Large intestine (tissue), 3 donors: ENCODE results near the gene VWDE. TPM values are rescaled to one million over a fixed set of nuclear protein-coding genes. Genes with fewer than 3 reads are reported as not detected.
"Not testable (repeated sequence)": the region's sequence is repeated elsewhere in the genome, so short reads cannot be mapped to it uniquely, and the experiment has no call there.

Experiments used
- DNase-seq, 2 donors: peaks; one replicate each; pipeline versions ENCODE4 v3.0.0 to v3.0.0-alpha.2; 2013
- H3K27ac ChIP-seq: one replicate; pipeline ENCODE4 v1.5.1; 2013; ENCODE audit warnings: low read length
- H3K27me3 ChIP-seq: 2 replicates; pipeline ENCODE4 v1.6.1; 2013; ENCODE audit warnings: low read length; ENCODE audit not compliant: control insufficient read depth, insufficient read depth
- H3K36me3 ChIP-seq: 2 replicates; pipeline ENCODE4 v1.6.1; 2013; ENCODE audit warnings: low read length; ENCODE audit not compliant: control insufficient read depth, insufficient read depth
- H3K4me1 ChIP-seq: one replicate; pipeline ENCODE4 v1.6.1; 2013; ENCODE audit warnings: low read length; ENCODE audit not compliant: control insufficient read depth, insufficient read depth
- H3K4me3 ChIP-seq: one replicate; pipeline ENCODE4 v1.5.1; 2013; ENCODE audit warnings: low read length
- H3K9me3 ChIP-seq: one replicate; pipeline ENCODE4 v1.6.1; 2013; ENCODE audit warnings: mild to moderate bottlenecking, low read depth, low read length, moderate library complexity; ENCODE audit not compliant: control insufficient read depth
- WGBS: methylation state at CpG from one replicate; pipeline ENCODE4 v1.1.5; 2013; ENCODE audit warnings: low lambda C conversion rate; ENCODE audit not compliant: insufficient coverage; 5-methylcytosine and 5-hydroxymethylcytosine counted together
- polyA plus RNA-seq: library from polyadenylated mRNA; unstranded; fragments of 120-200 nt; gene quantifications from one replicate; pipeline ENCODE4 v1.2.1, GENCODE V29; 2013

VWDE gene
- polyA plus RNA-seq, 1 donor: 0.66 TPM

GRCh38 chr7:12401538-12402364, 1.9 kb downstream of the VWDE start:
- H3K4me1 ChIP-seq: no peaks in the 10 kb centered on the region
- DNase-seq: no peak
- WGBS: 90% methylated on average over 6 of the region's 9 CpGs
- no peak overlapping the region for H3K27ac ChIP-seq
- no peak overlapping the region for H3K4me3 ChIP-seq
- peaks cover 3% of the 10 kb centered on the region for H3K9me3 ChIP-seq
- peaks cover 20% of the 10 kb centered on the region for H3K27me3 ChIP-seq
- no peaks in the 10 kb centered on the region for H3K36me3 ChIP-seq

GRCh38 chr7:12398186-12398585, 5.5 kb downstream of the VWDE start:
- no peak overlapping the region for H3K27ac ChIP-seq
- no peaks in the 10 kb centered on the region for H3K4me1 ChIP-seq
- DNase-seq: no peak
- H3K9me3 ChIP-seq: no peaks in the 10 kb centered on the region
- H3K27me3 ChIP-seq: peaks cover 3% of the 10 kb centered on the region
- H3K36me3 ChIP-seq: no peaks in the 10 kb centered on the region
- H3K4me3 ChIP-seq: no peak overlapping the region

- 92% methylated on average over 4 of the region's 4 CpGs for WGBS
- H3K36me3 ChIP-seq: no peaks in the 10 kb centered on the region
- H3K27ac ChIP-seq: no peak overlapping the region
- H3K4me3 ChIP-seq: no peak overlapping the region
- no peaks in the 10 kb centered on the region for H3K9me3 ChIP-seq
- H3K27me3 ChIP-seq: peaks cover 2% of the 10 kb centered on the region
- no peaks in the 10 kb centered on the region for H3K4me1 ChIP-seq
- no peak for DNase-seq
Measured at GRCh38 chr7:12397671-12398070, 6.0 kb downstream of the VWDE start.

- not testable (repeated sequence) for H3K4me1 ChIP-seq, H3K36me3 ChIP-seq, H3K9me3 ChIP-seq, DNase-seq, H3K27ac ChIP-seq, H3K27me3 ChIP-seq, H3K4me3 ChIP-seq
- no CpG with 5 or more reads among the region's 1 CpG for WGBS
Measured at GRCh38 chr7:12396670-12397069, 7.0 kb downstream of the VWDE start.

- no peak for DNase-seq
- Histone ChIP-seq H3K27me3 (no peaks in the 10 kb centered on the region), H3K4me1 (no peaks in the 10 kb centered on the region), H3K36me3 (no peaks in the 10 kb centered on the region), H3K9me3 (no peaks in the 10 kb centered on the region), H3K4me3 (no peak overlapping the region), H3K27ac (no peak overlapping the region)
- WGBS: 93% methylated on average over 3 of the region's 5 CpGs
Measured at GRCh38 chr7:12391922-12392615, 11.6 kb downstream of the VWDE start.

GRCh38 chr7:12389089-12389700, 14.5 kb downstream of the VWDE start:
- H3K9me3 ChIP-seq: no peaks in the 10 kb centered on the region
- no peaks in the 10 kb centered on the region for H3K36me3 ChIP-seq
- DNase-seq: peak; percentile 17 to 22
- H3K27ac ChIP-seq: no peak overlapping the region
- H3K4me1 ChIP-seq: no peaks in the 10 kb centered on the region
- no CpG with 5 or more reads among the region's 1 CpG for WGBS
- no peaks in the 10 kb centered on the region for H3K27me3 ChIP-seq
- no peak overlapping the region for H3K4me3 ChIP-seq

- WGBS: 92% methylated on average over 3 of the region's 5 CpGs
- Histone ChIP-seq H3K9me3 (no peaks in the 10 kb centered on the region), H3K4me3 (no peak overlapping the region), H3K36me3 (no peaks in the 10 kb centered on the region), H3K27ac (no peak overlapping the region), H3K4me1 (no peaks in the 10 kb centered on the region), H3K27me3 (no peaks in the 10 kb centered on the region)
- no peak for DNase-seq
Measured at GRCh38 chr7:12386313-12386740, 17.3 kb downstream of the VWDE start.

GRCh38 chr7:12385364-12385786, 18.3 kb downstream of the VWDE start:
- Histone ChIP-seq H3K4me1 (no peaks in the 10 kb centered on the region), H3K27ac (no peak overlapping the region), H3K36me3 (no peaks in the 10 kb centered on the region), H3K9me3 (no peaks in the 10 kb centered on the region), H3K4me3 (no peak overlapping the region), H3K27me3 (no peaks in the 10 kb centered on the region)
- WGBS: no CpG with 5 or more reads among the region's 2 CpGs
- no peak for DNase-seq

GRCh38 chr7:12383377-12383776, 20.3 kb downstream of the VWDE start:
- Histone ChIP-seq H3K9me3 (no peaks in the 10 kb centered on the region), H3K4me1 (no peaks in the 10 kb centered on the region), H3K27ac (no peak overlapping the region), H3K27me3 (no peaks in the 10 kb centered on the region), H3K36me3 (no peaks in the 10 kb centered on the region), H3K4me3 (no peak overlapping the region)
- WGBS: 100% methylated on average over 2 of the region's 3 CpGs
- no peak for DNase-seq

- no peak overlapping the region for H3K4me3 ChIP-seq
- H3K27me3 ChIP-seq: no peaks in the 10 kb centered on the region
- no peak for DNase-seq
- no peak overlapping the region for H3K27ac ChIP-seq
- H3K36me3 ChIP-seq: no peaks in the 10 kb centered on the region
- H3K4me1 ChIP-seq: no peaks in the 10 kb centered on the region
- no peaks in the 10 kb centered on the region for H3K9me3 ChIP-seq
- no CpG with 5 or more reads among the region's 2 CpGs for WGBS
Measured at GRCh38 chr7:12378389-12378788, 25.3 kb downstream of the VWDE start.
